ENCODE data around the gene TNPO2.
A peak's percentile ranks its signal among the peaks of the same experiment; 100 is the strongest.

The TNPO2 gene

GRCh38 chr19:12736995-12737834, 13.5 kb upstream of the TNPO2 start, which contains the start of gene GET3 (continued):
- TF ChIP-seq ZNF37A (tag by site-specific recombination; IDR thresholded peaks at IDR 0.05) = no peak
- TF ChIP-seq REPIN1 (tag by site-specific recombination; IDR thresholded peaks at IDR 0.05; ENCODE audit: low read depth) = no peak
- TF ChIP-seq ZNF350 (tag by site-specific recombination; IDR thresholded peaks at IDR 0.05) = no peak
- peak; percentile 78 for TF ChIP-seq ZNF660 (tag by site-specific recombination; IDR thresholded peaks at IDR 0.05)
- no peak for TF ChIP-seq ZNF510 (tag by site-specific recombination; IDR thresholded peaks at IDR 0.05; ENCODE audit: insufficient replicate concordance)
- TF ChIP-seq ZEB2 (tag by site-specific recombination; IDR thresholded peaks at IDR 0.05) = peak; percentile 72; the same call in 1 of the 2 replicates
- no peak for TF ChIP-seq ZNF664 (tag by site-specific recombination; IDR thresholded peaks at IDR 0.05)
- TF ChIP-seq KLF17 (tag by site-specific recombination; IDR thresholded peaks at IDR 0.05) = peak; percentile 82
- no peak for TF ChIP-seq ZNF416 (tag by site-specific recombination; IDR thresholded peaks at IDR 0.05)
- no peak for TF ChIP-seq ZNF529 (tag by site-specific recombination; IDR thresholded peaks at IDR 0.05; ENCODE audit: insufficient replicate concordance)
- TF ChIP-seq ZNF175 (tag by site-specific recombination; IDR thresholded peaks at IDR 0.05) = no peak
- TF ChIP-seq ZNF2 (tag by site-specific recombination; IDR thresholded peaks at IDR 0.05) = peak; percentile 69
- no peak for TF ChIP-seq ZNF214 (tag by site-specific recombination; IDR thresholded peaks at IDR 0.05; ENCODE audit: borderline replicate concordance)
- no peak for TF ChIP-seq ZNF19 (tag by site-specific recombination; IDR thresholded peaks at IDR 0.05; ENCODE audit: low read depth)
- no peak for TF ChIP-seq ZNF404 (tag by site-specific recombination; IDR thresholded peaks at IDR 0.05)
- TF ChIP-seq ZNF514 (tag by site-specific recombination; IDR thresholded peaks at IDR 0.05) = no peak
- no peak for TF ChIP-seq ZNF530 (tag by site-specific recombination; IDR thresholded peaks at IDR 0.05; ENCODE audit: low read depth)
- no peak for TF ChIP-seq ZNF610 (tag by site-specific recombination; IDR thresholded peaks at IDR 0.05; ENCODE audit: borderline replicate concordance)
- TF ChIP-seq ZNF692 (tag by site-specific recombination; IDR thresholded peaks at IDR 0.05) = peak; percentile 56
- no peak for TF ChIP-seq SCRT2 (tag by site-specific recombination; IDR thresholded peaks at IDR 0.05)
- TF ChIP-seq ZNF777 (tag by site-specific recombination; IDR thresholded peaks at IDR 0.05; ENCODE audit: borderline replicate concordance) = no peak
- no peak for TF ChIP-seq ZBTB48 (tag by site-specific recombination; IDR thresholded peaks at IDR 0.05)
- TF ChIP-seq GLIS1 (tag by site-specific recombination; IDR thresholded peaks at IDR 0.05) = peak; percentile 65
- no peak for TF ChIP-seq ZNF362 (tag by site-specific recombination; IDR thresholded peaks at IDR 0.05)
